Small intestine (tissue), 7 donors: ENCODE results near the gene SORBS1. TPM values are rescaled to one million over a fixed set of nuclear protein-coding genes. Genes with fewer than 3 reads are reported as not detected.

Source experiments
- DNase-seq, 2 donors: peaks; one replicate each; pipeline versions ENCODE4 v3.0.0 to v3.0.0-alpha.2; 2013
- FAIRE-seq: peaks from 2 replicates; lab custom pipeline; 2012; peaks lifted over from hg19 to GRCh38; lab: Jason Lieb, UNC
- H3K27ac ChIP-seq, 3 donors: one replicate each; pipeline ENCODE4 v1.5.1; 2013; ENCODE audit warnings: low read length in 2 of 3, mild to moderate bottlenecking in 2 of 3, control low read depth in 1 of 3, inconsistent platforms in 1 of 3, low read depth in 1 of 3, moderate library complexity in 1 of 3
- H3K27me3 ChIP-seq, 3 donors: one replicate each; pipeline ENCODE4 v1.6.1; 2013; ENCODE audit warnings: low read length in 3 of 3, inconsistent platforms in 1 of 3; ENCODE audit not compliant: control insufficient read depth in 3 of 3, insufficient read depth in 3 of 3
- H3K36me3 ChIP-seq, 3 donors: one replicate each; pipeline ENCODE4 v1.6.1; 2013; ENCODE audit warnings: low read length in 3 of 3, inconsistent platforms in 1 of 3, low read depth in 1 of 3, mild to moderate bottlenecking in 1 of 3, moderate library complexity in 1 of 3; ENCODE audit not compliant: control insufficient read depth in 3 of 3, insufficient read depth in 2 of 3
- H3K4me1 ChIP-seq, 3 donors: one replicate each; pipeline ENCODE4 v1.6.1; 2013; ENCODE audit warnings: low read length in 2 of 3, inconsistent platforms in 1 of 3, low read depth in 1 of 3, mild to moderate bottlenecking in 1 of 3, moderate library complexity in 1 of 3; ENCODE audit not compliant: control insufficient read depth in 3 of 3, insufficient read depth in 2 of 3
- H3K4me3 ChIP-seq, 3 donors: one replicate each; pipeline ENCODE4 v1.5.1; 2013; ENCODE audit warnings: low read length in 3 of 3, control low read depth in 1 of 3, inconsistent platforms in 1 of 3, low read depth in 1 of 3, mild to moderate bottlenecking in 1 of 3, moderate library complexity in 1 of 3
- H3K9me3 ChIP-seq, 2 donors: one replicate each; pipeline ENCODE4 v1.6.1; 2013; ENCODE audit warnings: low read depth in 1 of 2, low read length in 1 of 2; ENCODE audit not compliant: control insufficient read depth in 2 of 2, insufficient read depth in 1 of 2
- WGBS, 3 donors: extraction: QIAGEN DNeasy Blood & Tissue Kit; methylation state at CpG; one replicate each; pipeline ENCODE4 v1.1.7; 2013; 5-methylcytosine and 5-hydroxymethylcytosine counted together
- polyA plus RNA-seq, 4 donors: library from polyadenylated mRNA; stranded (reverse) in 3 of 4; unstranded in 1 of 4; fragments of 200-250 nt in 3 of 4; fragments of 120-200 nt in 1 of 4; gene quantifications; one replicate each; pipeline versions ENCODE4 v1.2.1 to v1.2.3, GENCODE V29; 2013
- donor health status: healthy with polysubstance abuse.
- donor health status: control.
- donor health status: control.
- donor health status: Bipolar disorder and iron deficiency.
- donor health status: healthy.

Gene SORBS1
- polyA plus RNA-seq, 4 donors = 4.9 to 35.5 (median 20.1) TPM

GRCh38 chr10:95395947-95396449 is 165.2 kb downstream of the SORBS1 start:
- Histone ChIP-seq H3K4me1 (no peaks in the 10 kb centered on the region), H3K36me3 (peaks cover 0 to 33% (median 0%) of the 10 kb centered on the region in 3 donors), H3K9me3 (no peaks in the 10 kb centered on the region), H3K27me3 (no peaks in the 10 kb centered on the region), H3K4me3 (no peak overlapping the region), H3K27ac (no peak overlapping the region)
- no peak for FAIRE-seq
- no peak for DNase-seq
- 88 to 91% (median 91%) methylated on average over 10 of the region's 10 CpGs for WGBS, 3 donors

- 73 to 91% (median 81%) methylated on average over 6 of the region's 6 CpGs for WGBS, 3 donors
- H3K9me3 ChIP-seq = no peaks in the 10 kb centered on the region
- FAIRE-seq (no peak), DNase-seq (no peak)
- H3K4me1 ChIP-seq = no peaks in the 10 kb centered on the region
- H3K36me3 ChIP-seq = peaks cover 0 to 33% (median 0%) of the 10 kb centered on the region in 3 donors
- H3K27me3 ChIP-seq = no peaks in the 10 kb centered on the region
- no peak overlapping the region for H3K27ac ChIP-seq
- H3K4me3 ChIP-seq = no peak overlapping the region
Measured at GRCh38 chr10:95394161-95394880, 166.8 kb downstream of the SORBS1 start.

- FAIRE-seq (no peak), DNase-seq (no peak)
- no peaks in the 10 kb centered on the region for H3K4me1 ChIP-seq
- 72 to 84% (median 77%) methylated on average over 7 of the region's 7 CpGs for WGBS, 3 donors
- H3K27ac ChIP-seq = no peak overlapping the region
- H3K9me3 ChIP-seq = no peaks in the 10 kb centered on the region
- no peaks in the 10 kb centered on the region for H3K27me3 ChIP-seq
- H3K4me3 ChIP-seq = no peak overlapping the region
- peaks cover 0 to 25% (median 0%) of the 10 kb centered on the region in 3 donors for H3K36me3 ChIP-seq
Measured at GRCh38 chr10:95392681-95393164, 168.4 kb downstream of the SORBS1 start.

- peaks cover 0 to 25% (median 0%) of the 10 kb centered on the region in 3 donors for H3K36me3 ChIP-seq
Measured at GRCh38 chr10:95392217-95392584, 169.0 kb downstream of the SORBS1 start.

GRCh38 chr10:95391581-95392216 is 169.5 kb downstream of the SORBS1 start:
- H3K27ac ChIP-seq = no peak overlapping the region
- H3K36me3 ChIP-seq = peaks cover 0 to 22% (median 0%) of the 10 kb centered on the region in 3 donors
- FAIRE-seq (no peak), DNase-seq (peak in 1 of 2 donors; percentile 26)
- WGBS, 3 donors = 59 to 90% (median 82%) methylated on average over 4 of the region's 4 CpGs
- H3K27me3 ChIP-seq = no peaks in the 10 kb centered on the region
- H3K4me3 ChIP-seq = no peak overlapping the region
- H3K9me3 ChIP-seq = no peaks in the 10 kb centered on the region
- H3K4me1 ChIP-seq = no peaks in the 10 kb centered on the region

More at GRCh38 chr10:95392217-95392584, 169.0 kb downstream of the SORBS1 start:
- FAIRE-seq = no peak
- Histone ChIP-seq H3K27ac (no peak overlapping the region), H3K9me3 (no peaks in the 10 kb centered on the region), H3K27me3 (no peaks in the 10 kb centered on the region), H3K4me3 (no peak overlapping the region), H3K4me1 (no peaks in the 10 kb centered on the region)
- 76 to 92% (median 90%) methylated on average over 3 of the region's 3 CpGs for whole genome bisulfite sequencing, 3 donors
- no peak for DNase-seq

GRCh38 chr10:95391164-95391563 is 170.0 kb downstream of the SORBS1 start:
- Histone ChIP-seq H3K4me1 (no peaks in the 10 kb centered on the region), H3K9me3 (no peaks in the 10 kb centered on the region), H3K36me3 (peaks cover 0 to 19% (median 0%) of the 10 kb centered on the region in 3 donors), H3K27ac (no peak overlapping the region), H3K4me3 (no peak overlapping the region), H3K27me3 (no peaks in the 10 kb centered on the region)
- FAIRE-seq = no peak
- 63 to 94% (median 76%) methylated on average over 1 of the region's 1 CpG for WGBS, 3 donors
- no peak for DNase-seq

- Histone ChIP-seq H3K27me3 (no peaks in the 10 kb centered on the region), H3K4me1 (no peaks in the 10 kb centered on the region), H3K36me3 (peaks cover 0 to 14% (median 0%) of the 10 kb centered on the region in 3 donors), H3K4me3 (no peak overlapping the region), H3K27ac (no peak overlapping the region), H3K9me3 (no peaks in the 10 kb centered on the region)
- FAIRE-seq (no peak), DNase-seq (no peak)
- WGBS, 3 donors = 93 to 100% (median 93%) methylated on average over 4 of the region's 4 CpGs
Measured at GRCh38 chr10:95389982-95390381, 171.2 kb downstream of the SORBS1 start.

GRCh38 chr10:95389176-95389575 is 172.0 kb downstream of the SORBS1 start:
- H3K9me3 ChIP-seq = no peaks in the 10 kb centered on the region
- no peak overlapping the region for H3K4me3 ChIP-seq
- peaks cover 0 to 18% (median 0%) of the 10 kb centered on the region in 3 donors for H3K36me3 ChIP-seq
- no peaks in the 10 kb centered on the region for H3K4me1 ChIP-seq
- H3K27ac ChIP-seq = no peak overlapping the region
- FAIRE-seq (no peak), DNase-seq (no peak)
- 53 to 66% (median 61%) methylated on average over 2 of the region's 2 CpGs for WGBS, 3 donors
- H3K27me3 ChIP-seq = no peaks in the 10 kb centered on the region
